Heart right ventricle (tissue), 16 donors: Measurements from ENCODE around the gene EHMT1. TPM values are rescaled to one million over a fixed set of nuclear protein-coding genes. Genes with fewer than 3 reads are reported as not detected.

Experiments
- ATAC-seq, 8 donors: fragments of 200-7000 bp; cut with Tn5 transposase; one replicate each; pipeline ENCODE4 v1.9.1; 2020; ENCODE audit warnings: mild to moderate bottlenecking in 8 of 8, moderate library complexity in 8 of 8, moderate number of reproducible peaks in 1 of 8
- DNase-seq, 2 donors: peaks; one replicate each; pipeline ENCODE4 v3.0.0-alpha.2; 2020
- H3K27ac ChIP-seq, 10 donors: fragments of 200-600 bp; sonication (generic) in 2 of 10; one replicate each; pipeline versions ENCODE4 v1.5.0 to v1.8.0; 2020 to 2022; ENCODE audit warnings: mild to moderate bottlenecking in 3 of 10
- H3K27me3 ChIP-seq, 7 donors: fragments of 200-600 bp; one replicate each; pipeline ENCODE4 v1.8.0; 2021 to 2022; ENCODE audit warnings: mild to moderate bottlenecking in 2 of 7
- H3K36me3 ChIP-seq, 9 donors: fragments of 200-600 bp; sonication (generic) in 1 of 9; one replicate each; pipeline versions ENCODE4 v1.5.0 to v1.8.0; 2020 to 2022; ENCODE audit warnings: mild to moderate bottlenecking in 2 of 9
- H3K4me1 ChIP-seq, 9 donors: fragments of 200-600 bp; sonication (generic) in 1 of 9; one replicate each; pipeline versions ENCODE4 v1.5.0 to v1.8.0; 2020 to 2022; ENCODE audit warnings: mild to moderate bottlenecking in 4 of 9
- H3K4me3 ChIP-seq, 10 donors: fragments of 200-600 bp; sonication (generic) in 2 of 10; one replicate each; pipeline versions ENCODE4 v1.5.0 to v1.8.0; 2020 to 2022; ENCODE audit warnings: mild to moderate bottlenecking in 7 of 10, moderate library complexity in 2 of 10
- H3K9me3 ChIP-seq, 11 donors: fragments of 200-600 bp in 10 of 11; sonication (generic) in 2 of 11; one replicate each; pipeline versions ENCODE4 v1.5.0 to v1.8.0; 2013 to 2022; ENCODE audit warnings: mild to moderate bottlenecking in 2 of 11, control low read depth in 1 of 11, moderate library complexity in 1 of 11
- WGBS, 2 donors: extraction: QIAGEN DNeasy Blood & Tissue Kit; methylation state at CpG; one replicate each; pipeline ENCODE4 v1.1.7; 2013; ENCODE audit warnings: inconsistent platforms in 1 of 2; 5-methylcytosine and 5-hydroxymethylcytosine counted together
- intact Hi-C, 10 donors: fragments of 100-400 bp; cut with DNase I; formaldehyde crosslinking; loops; one replicate each; pipeline versions ENCODE4 v1.11.1 to v1.14.2; 2022
- polyA plus RNA-seq, 2 donors: library from polyadenylated mRNA; stranded (reverse); fragments of 200-250 nt; gene quantifications; one replicate each; pipeline ENCODE4 v1.2.3, GENCODE V29; 2013
- total RNA-seq, 10 donors: library from RNA; stranded (reverse); fragmentation: NEBNext Ultra II Directional in 3 of 10; extraction: Animal tissue kit (Norgen Biotek cat#: 25700) in 3 of 10; gene quantifications; one replicate each; pipeline versions ENCODE4 v1.2.1 to v1.2.4, GENCODE V29; 2021 to 2023
- TF ChIP-seq, protein P1 (sequence below), 9 donors: fragments of 200-600 bp; sonication (generic) in 2 of 9; IDR thresholded peaks; one replicate each; pipeline versions ENCODE4 v1.5.0 to v1.8.0; 2021 to 2022; ENCODE audit warnings: antibody characterized with exemption in 9 of 9, mild to moderate bottlenecking in 5 of 9, moderate library complexity in 1 of 9
- donor health status: Arrhythmogenic right ventricular cardiomyopathy.
- donor health status: ischemic (EF 13 %, LVEDD 7.1; RV severe dilation, severe dysfunction).
- donor health status: healthy with polysubstance abuse.
- donor health status: DM: no; HTN: yes; CAD: no.
- donor health status: DM: no; HTN: no; CAD: no.
- donor health status: ischemic (EF 25% LVEDD 6.9; RV normal size, moderate dysfunction).
- donor health status: ischemic (EF 25% LVEDD 5.7; RV mildly dilated, moderate dysfunction).
- donor health status: healthy.
- donor health status: DM: yes; HTN: yes; CAD: no.
- donor health status: Ischemic cardiomyopathy.
- donor health status: ischemic (EF 35%, LVEDD 5.7; RV mildly dilated, moderate dysfunction).
- donor health status: nonischemic (EF 11% LVEDD 7.7; RV severe dilation, severe dysfunction).
- donor health status: DM: yes; HTN: yes; CAD: no.
- donor health status: PGD.
- donor health status: ischemic (EF 29% LVEDD 5.4; RV normal size, mild dysfunction).
- donor health status: nonischemic (EF 23%, LVEDD 6.1; RV moderate dilation, normal function).

The EHMT1 gene
- total and polyA plus RNA-seq, 12 donors, result 19.6 to 45.1 (median 31.1) TPM

GRCh38 chr9:137791947-137792346 is 173.1 kb downstream of the EHMT1 start:
- TF ChIP-seq, protein P1, sequence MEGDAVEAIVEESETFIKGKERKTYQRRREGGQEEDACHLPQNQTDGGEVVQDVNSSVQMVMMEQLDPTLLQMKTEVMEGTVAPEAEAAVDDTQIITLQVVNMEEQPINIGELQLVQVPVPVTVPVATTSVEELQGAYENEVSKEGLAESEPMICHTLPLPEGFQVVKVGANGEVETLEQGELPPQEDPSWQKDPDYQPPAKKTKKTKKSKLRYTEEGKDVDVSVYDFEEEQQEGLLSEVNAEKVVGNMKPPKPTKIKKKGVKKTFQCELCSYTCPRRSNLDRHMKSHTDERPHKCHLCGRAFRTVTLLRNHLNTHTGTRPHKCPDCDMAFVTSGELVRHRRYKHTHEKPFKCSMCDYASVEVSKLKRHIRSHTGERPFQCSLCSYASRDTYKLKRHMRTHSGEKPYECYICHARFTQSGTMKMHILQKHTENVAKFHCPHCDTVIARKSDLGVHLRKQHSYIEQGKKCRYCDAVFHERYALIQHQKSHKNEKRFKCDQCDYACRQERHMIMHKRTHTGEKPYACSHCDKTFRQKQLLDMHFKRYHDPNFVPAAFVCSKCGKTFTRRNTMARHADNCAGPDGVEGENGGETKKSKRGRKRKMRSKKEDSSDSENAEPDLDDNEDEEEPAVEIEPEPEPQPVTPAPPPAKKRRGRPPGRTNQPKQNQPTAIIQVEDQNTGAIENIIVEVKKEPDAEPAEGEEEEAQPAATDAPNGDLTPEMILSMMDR (IDR thresholded peaks at IDR 0.05), result no peak
- DNase-seq (no peak), ATAC-seq (no peak)
- intact Hi-C loops, result no loop called here
- Histone ChIP-seq H3K4me3 (no peak overlapping the region), H3K27ac (no peak overlapping the region), H3K4me1 (no peaks in the 10 kb centered on the region), H3K9me3 (no peaks in the 10 kb centered on the region), H3K27me3 (no peaks in the 10 kb centered on the region), H3K36me3 (peaks cover 0 to 97% (median 26%) of the 10 kb centered on the region in 9 donors)
- WGBS, 2 donors, result 82 to 88% methylated on average over 7 of the region's 7 CpGs

DNA sequence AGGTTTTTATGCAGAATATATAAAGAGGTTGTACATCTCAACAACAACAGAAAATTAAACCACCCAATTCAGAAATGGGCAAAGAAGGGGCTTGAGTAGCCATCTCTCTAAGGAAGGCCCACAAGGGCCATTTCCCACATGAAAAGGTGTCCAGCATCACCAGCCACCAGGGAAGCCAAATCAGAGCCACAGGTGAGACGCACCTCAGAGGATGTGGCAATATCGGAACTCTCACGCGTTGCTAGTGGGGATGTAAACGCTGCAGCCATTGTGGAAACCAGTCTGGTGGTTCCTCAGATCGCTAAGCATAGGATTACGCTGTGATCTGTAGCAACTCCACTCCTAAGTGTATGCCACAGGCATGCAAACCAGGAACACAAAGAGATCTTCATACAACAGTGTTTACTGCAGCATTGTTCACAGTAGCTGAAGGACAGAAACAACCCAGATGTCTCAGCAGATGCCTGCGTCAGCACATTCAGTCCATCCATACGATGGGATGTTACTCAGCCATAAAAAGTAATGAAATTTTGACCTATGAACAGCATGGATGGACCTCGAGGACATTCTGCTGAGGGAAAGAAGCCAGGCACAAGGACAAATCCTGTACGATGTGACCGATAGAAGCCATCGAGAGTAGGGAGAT is 174.5 kb downstream of the EHMT1 start:
- intact Hi-C loops, result no loop called here

GRCh38 chr9:137795156-137795666 is 176.4 kb downstream of the EHMT1 start:
- TF ChIP-seq, protein P1 (IDR thresholded peaks at IDR 0.05), result no peak
- Histone ChIP-seq H3K27me3 (no peaks in the 10 kb centered on the region), H3K36me3 (peaks cover 0 to 99% (median 36%) of the 10 kb centered on the region in 9 donors), H3K27ac (no peak overlapping the region), H3K4me1 (no peaks in the 10 kb centered on the region), H3K9me3 (no peaks in the 10 kb centered on the region), H3K4me3 (no peak overlapping the region)
- no peak for DNase-seq
- intact Hi-C loops, result no loop called here
- WGBS, 2 donors, result 79 to 87% methylated on average over 9 of the region's 9 CpGs
- no peak for ATAC-seq

More for the DNA sequence above, 174.5 kb downstream of the EHMT1 start:
- Histone ChIP-seq H3K27ac (no peak overlapping the region), H3K4me1 (no peaks in the 10 kb centered on the region), H3K27me3 (no peaks in the 10 kb centered on the region), H3K9me3 (no peaks in the 10 kb centered on the region), H3K36me3 (peaks cover 0 to 98% (median 26%) of the 10 kb centered on the region in 9 donors), H3K4me3 (no peak overlapping the region)
- DNase-seq, result no peak
- WGBS, 2 donors, result 95 to 96% methylated on average over 13 of the region's 13 CpGs
- no peak for ATAC-seq
- TF ChIP-seq, protein P1 (IDR thresholded peaks at IDR 0.05), result no peak

GRCh38 chr9:137797206-137798120 is 178.7 kb downstream of the EHMT1 start:
- intact Hi-C loops, result no loop called here
- ATAC-seq, result no peak

More at GRCh38 chr9:137797206-137798120, 178.7 kb downstream of the EHMT1 start:
- Histone ChIP-seq H3K9me3 (no peaks in the 10 kb centered on the region), H3K27me3 (no peaks in the 10 kb centered on the region), H3K4me1 (no peaks in the 10 kb centered on the region), H3K27ac (no peak overlapping the region), H3K4me3 (no peak overlapping the region), H3K36me3 (peaks cover 0 to 99% (median 35%) of the 10 kb centered on the region in 9 donors)
- TF ChIP-seq, protein P1 (IDR thresholded peaks at IDR 0.05), result no peak
- WGBS, 2 donors, result 93 to 96% methylated on average over 19 of the region's 19 CpGs
- DNase-seq, result no peak
